ENCODE results near the gene METTL17. TPM values are rescaled to one million over a fixed set of nuclear protein-coding genes. Genes with fewer than 3 reads are reported as not detected.

METTL17 gene
- total RNA-seq, 1 donor from 2014 or later: 38.8 TPM

DNA sequence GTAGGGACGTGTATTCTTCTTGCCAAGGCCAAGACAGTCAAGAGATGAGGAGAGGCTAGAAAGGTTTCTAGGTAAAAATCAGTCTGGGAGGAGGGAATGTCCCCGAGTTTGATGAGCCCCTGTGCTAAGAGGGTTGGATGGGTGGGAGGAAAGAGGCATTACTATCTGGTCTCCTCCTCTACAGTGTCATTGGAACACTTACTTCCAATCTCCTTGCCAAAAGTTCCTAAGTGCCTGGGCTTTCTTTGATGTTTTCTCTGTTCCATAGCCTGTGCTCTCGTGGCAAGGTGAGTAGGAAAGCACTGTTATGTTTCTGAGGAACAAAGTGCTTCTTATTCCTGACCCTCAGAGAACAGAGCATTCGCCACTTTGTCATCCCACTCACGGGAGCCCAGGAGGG is 44.9 kb downstream of the METTL17 start, which contains the start of gene RNASE13:
TSS of gene RNASE13 (minus strand) at position 101 of the 400 bp plus-strand sequence. CDS start 519 bp downstream, outside the sequence.
- Histone ChIP-seq H3K36me3 (no peaks in the 10 kb centered on the region), H3K4me3 (no peak within 1 kb of the TSS), H3K9me3 (no peaks in the 10 kb centered on the region), H3K4me1 (peaks cover 2 to 14% of the 10 kb centered on the region in 2 donors), H3K27ac (no peak within 1 kb of the TSS), H3K27me3 (no peaks in the 10 kb centered on the region)
- TF ChIP-seq, protein P1, sequence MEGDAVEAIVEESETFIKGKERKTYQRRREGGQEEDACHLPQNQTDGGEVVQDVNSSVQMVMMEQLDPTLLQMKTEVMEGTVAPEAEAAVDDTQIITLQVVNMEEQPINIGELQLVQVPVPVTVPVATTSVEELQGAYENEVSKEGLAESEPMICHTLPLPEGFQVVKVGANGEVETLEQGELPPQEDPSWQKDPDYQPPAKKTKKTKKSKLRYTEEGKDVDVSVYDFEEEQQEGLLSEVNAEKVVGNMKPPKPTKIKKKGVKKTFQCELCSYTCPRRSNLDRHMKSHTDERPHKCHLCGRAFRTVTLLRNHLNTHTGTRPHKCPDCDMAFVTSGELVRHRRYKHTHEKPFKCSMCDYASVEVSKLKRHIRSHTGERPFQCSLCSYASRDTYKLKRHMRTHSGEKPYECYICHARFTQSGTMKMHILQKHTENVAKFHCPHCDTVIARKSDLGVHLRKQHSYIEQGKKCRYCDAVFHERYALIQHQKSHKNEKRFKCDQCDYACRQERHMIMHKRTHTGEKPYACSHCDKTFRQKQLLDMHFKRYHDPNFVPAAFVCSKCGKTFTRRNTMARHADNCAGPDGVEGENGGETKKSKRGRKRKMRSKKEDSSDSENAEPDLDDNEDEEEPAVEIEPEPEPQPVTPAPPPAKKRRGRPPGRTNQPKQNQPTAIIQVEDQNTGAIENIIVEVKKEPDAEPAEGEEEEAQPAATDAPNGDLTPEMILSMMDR (IDR thresholded peaks at IDR 0.05): no peak
- no peak for DNase-seq (ENCODE audit: low spot score in 2 of 2)
- intact Hi-C loops (cut with DNase I): no loop called here

DNA sequence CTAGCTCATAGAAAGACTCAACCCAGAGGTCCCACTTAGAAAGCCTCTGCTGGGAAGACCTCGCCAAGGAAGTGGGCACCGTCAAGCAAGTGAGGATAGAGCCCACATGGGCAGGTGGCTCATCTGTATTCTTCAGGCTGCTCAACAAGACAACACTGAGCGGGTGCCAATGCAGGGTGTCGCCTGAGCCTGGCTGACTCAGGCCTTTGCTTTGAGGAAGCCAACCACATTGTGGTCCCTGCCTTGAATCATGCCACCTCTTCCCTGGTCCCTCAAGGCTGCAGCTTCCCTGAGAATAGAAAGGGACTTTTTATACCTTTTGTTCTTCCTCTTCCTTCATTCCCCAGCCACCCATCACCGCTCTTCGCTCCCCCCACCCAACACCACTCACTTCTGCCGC is 47.0 kb downstream of the METTL17 start:
- peaks cover 5 to 16% of the 10 kb centered on the region in 2 donors for H3K4me1 ChIP-seq
- H3K27me3 ChIP-seq: no peaks in the 10 kb centered on the region
- no peak for DNase-seq (ENCODE audit: low spot score in 2 of 2)
- H3K27ac ChIP-seq: no peak overlapping the region
- H3K36me3 ChIP-seq: no peaks in the 10 kb centered on the region
- TF ChIP-seq, protein P1 (IDR thresholded peaks at IDR 0.05): no peak
- H3K9me3 ChIP-seq: no peaks in the 10 kb centered on the region
- no peak overlapping the region for H3K4me3 ChIP-seq
- intact Hi-C loops (cut with DNase I): no loop called here

DNA sequence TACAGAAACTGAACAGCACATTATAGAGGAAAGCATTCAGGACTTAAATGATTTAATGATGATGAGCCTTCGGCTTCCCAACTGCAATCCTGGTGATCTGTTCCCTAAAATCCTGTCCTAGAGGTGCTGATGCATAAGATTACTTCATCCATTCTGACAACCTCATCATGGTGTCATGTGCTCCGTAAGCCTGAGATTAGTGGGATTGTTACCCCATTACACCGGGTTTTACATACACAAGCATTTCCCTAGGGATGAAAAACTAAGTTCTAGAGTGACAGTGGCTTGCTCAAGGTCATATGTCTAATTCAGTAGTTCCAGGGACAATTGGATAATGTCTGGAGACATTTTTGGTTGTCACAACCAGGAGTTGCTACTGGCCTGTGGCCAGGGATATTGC is 47.4 kb downstream of the METTL17 start:
- H3K36me3 ChIP-seq: no peaks in the 10 kb centered on the region
- intact Hi-C loops (cut with DNase I): no loop called here
- no peak overlapping the region for H3K4me3 ChIP-seq
- peaks cover 5 to 16% of the 10 kb centered on the region in 2 donors for H3K4me1 ChIP-seq
- no peaks in the 10 kb centered on the region for H3K27me3 ChIP-seq
- TF ChIP-seq, protein P1 (IDR thresholded peaks at IDR 0.05): no peak
- no peak for DNase-seq (ENCODE audit: low spot score in 2 of 2)
- no peak overlapping the region for H3K27ac ChIP-seq
- no peaks in the 10 kb centered on the region for H3K9me3 ChIP-seq

- Histone ChIP-seq H3K27ac (peak overlapping the region; percentile 67 to 80), H3K27me3 (no peaks in the 10 kb centered on the region), H3K36me3 (no peaks in the 10 kb centered on the region), H3K4me3 (peak overlapping the region in 1 of 2 donors; percentile 12), H3K4me1 (peaks cover 5 to 16% of the 10 kb centered on the region in 2 donors), H3K9me3 (no peaks in the 10 kb centered on the region)
- DNase-seq (ENCODE audit: low spot score in 2 of 2): peak in 1 of 2 donors; percentile 85
- TF ChIP-seq, protein P1 (IDR thresholded peaks at IDR 0.05): no peak
- intact Hi-C loops (cut with DNase I): loop anchor here (1.0 kb wide), 1 partner anchor 12 kb away; no protein-coding TSS in a partner anchor
These were observed 49.0 kb downstream of the METTL17 start for GRCh38 chr14:21038441-21039422.

DNA sequence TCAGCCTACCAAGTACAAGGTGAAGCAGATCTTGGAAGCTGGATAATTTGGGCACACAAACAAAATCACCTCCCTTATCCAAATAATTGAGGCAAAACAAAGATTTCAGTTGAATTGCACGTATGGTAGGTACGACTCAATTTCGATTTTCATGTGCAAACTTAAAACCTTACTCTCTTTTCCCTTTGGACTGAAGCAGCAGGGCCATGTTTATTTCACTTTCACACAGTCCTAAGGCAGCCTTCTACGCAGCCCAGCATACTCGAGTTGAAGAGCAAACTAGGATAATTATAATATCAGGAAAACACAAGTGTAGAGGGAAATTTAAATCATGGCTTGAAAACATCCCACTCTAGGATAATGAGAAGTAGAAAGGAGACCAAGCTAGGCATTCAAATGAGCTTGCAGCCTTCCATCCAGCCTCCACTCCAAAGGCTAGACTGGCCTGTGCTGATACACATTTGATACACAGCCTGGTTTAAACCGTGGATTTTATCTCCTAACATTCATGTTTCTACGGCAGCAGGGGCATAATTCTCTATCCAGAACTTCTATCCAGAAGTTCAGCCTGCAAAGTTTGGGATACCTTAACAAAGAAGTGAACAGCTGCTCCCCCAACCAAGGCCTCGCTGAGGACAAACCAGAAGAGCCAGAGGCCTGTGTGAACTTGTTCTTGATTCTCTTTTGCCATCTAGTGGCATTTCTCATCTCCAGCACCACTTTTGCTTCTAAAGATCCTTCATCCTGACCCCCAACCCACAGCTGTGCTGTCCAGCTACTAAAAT is 50.0 kb downstream of the METTL17 start:
- intact Hi-C loops (cut with DNase I): loop anchor here (1.0 to 5.0 kb wide), 3 partner anchors 13 to 182 kb away; no protein-coding TSS in a partner anchor
- Histone ChIP-seq H3K4me3 (peak overlapping the region in 1 of 2 donors; percentile 12), H3K4me1 (peaks cover 5 to 16% of the 10 kb centered on the region in 2 donors), H3K36me3 (no peaks in the 10 kb centered on the region), H3K27me3 (no peaks in the 10 kb centered on the region), H3K27ac (peak overlapping the region; percentile 67 to 80), H3K9me3 (no peaks in the 10 kb centered on the region)
- TF ChIP-seq, protein P1 (IDR thresholded peaks at IDR 0.05): peak; percentile 68 to 82 (median 73)
- no peak for DNase-seq (ENCODE audit: low spot score in 2 of 2)
